ENCODE measurements around the gene ABL2.
A peak's percentile ranks its signal among the peaks of the same experiment; 100 is the strongest.

ABL2 gene

GRCh38 chr1:179129702-179130473 lies 99.6 kb downstream of the ABL2 start:
- DNase-seq, result peak in 1 of 14 donors; percentile 15

GRCh38 chr1:179128520-179128919 lies 101.0 kb downstream of the ABL2 start:
- no peak for DNase-seq

- no peak for DNase-seq
Measured at GRCh38 chr1:179127163-179127895, 102.1 kb downstream of the ABL2 start.

- peak in 1 of 14 donors; percentile 24 for DNase-seq
Measured at GRCh38 chr1:179126338-179127060, 103.0 kb downstream of the ABL2 start.

- no peak for DNase-seq
Measured at GRCh38 chr1:179124873-179125272, 104.6 kb downstream of the ABL2 start.

- DNase-seq, result peak in 1 of 14 donors; percentile 6
Measured at GRCh38 chr1:179121159-179121938, 108.1 kb downstream of the ABL2 start.

- no peak for DNase-seq
Measured at GRCh38 chr1:179120736-179121135, 108.7 kb downstream of the ABL2 start.

GRCh38 chr1:179119513-179119912 lies 110.0 kb downstream of the ABL2 start:
- DNase-seq, result no peak

GRCh38 chr1:179115181-179115580 lies 114.3 kb downstream of the ABL2 start:
- no peak for DNase-seq

GRCh38 chr1:179108644-179109043 lies 120.8 kb downstream of the ABL2 start:
- DNase-seq, result no peak

GRCh38 chr1:179107706-179108629 lies 121.5 kb downstream of the ABL2 start:
- no peak for DNase-seq

- DNase-seq, result peak in 1 of 14 donors; percentile 46
Measured at GRCh38 chr1:179105393-179105792, 124.1 kb downstream of the ABL2 start.

GRCh38 chr1:179104611-179105250 lies 124.7 kb downstream of the ABL2 start:
- no peak for DNase-seq

- DNase-seq, result no peak
Measured at GRCh38 chr1:179103999-179104398, 125.5 kb downstream of the ABL2 start.

- no peak for DNase-seq
Measured at GRCh38 chr1:179101566-179101965, 127.9 kb downstream of the ABL2 start.

- DNase-seq, result no peak
Measured at GRCh38 chr1:179099891-179100290, 129.6 kb downstream of the ABL2 start.

- no peak for DNase-seq
Measured at GRCh38 chr1:179095924-179096323, 133.6 kb downstream of the ABL2 start.

- no peak for DNase-seq
Measured at GRCh38 chr1:179095377-179095776, 134.1 kb downstream of the ABL2 start.

- DNase-seq, result no peak
Measured at GRCh38 chr1:179094818-179095217, 134.7 kb downstream of the ABL2 start.

GRCh38 chr1:179092896-179093461 lies 136.5 kb downstream of the ABL2 start:
- DNase-seq, result no peak

All from C1 segment of cervical spinal cord (tissue), 14 donors.